H54 (cell line): ENCODE data around the gene ZNF197.
A peak's percentile ranks its signal among the peaks of the same experiment; 100 is the strongest.

Source experiments
- DNase-seq: peaks from one replicate; pipeline ENCODE4 v3.0.0; 2011; ENCODE audit warnings: low spot score, mixed read lengths; ENCODE audit not compliant: insufficient read length
- FAIRE-seq: peaks from 3 replicates; lab custom pipeline; 2011; peaks lifted over from hg19 to GRCh38; lab: Jason Lieb, UNC
- POLR2A ChIP-seq: IDR thresholded peaks from 2 replicates; pipeline ENCODE4 v1.6.1; 2011; ENCODE audit warnings: low read depth, mild to moderate bottlenecking, low read length

The ZNF197 gene

GRCh38 chr3:44682182-44682896, 57.5 kb downstream of the ZNF197 start:
- no peak for TF ChIP-seq POLR2A
- no peak for DNase-seq
- FAIRE-seq = peak; percentile 15

DNA sequence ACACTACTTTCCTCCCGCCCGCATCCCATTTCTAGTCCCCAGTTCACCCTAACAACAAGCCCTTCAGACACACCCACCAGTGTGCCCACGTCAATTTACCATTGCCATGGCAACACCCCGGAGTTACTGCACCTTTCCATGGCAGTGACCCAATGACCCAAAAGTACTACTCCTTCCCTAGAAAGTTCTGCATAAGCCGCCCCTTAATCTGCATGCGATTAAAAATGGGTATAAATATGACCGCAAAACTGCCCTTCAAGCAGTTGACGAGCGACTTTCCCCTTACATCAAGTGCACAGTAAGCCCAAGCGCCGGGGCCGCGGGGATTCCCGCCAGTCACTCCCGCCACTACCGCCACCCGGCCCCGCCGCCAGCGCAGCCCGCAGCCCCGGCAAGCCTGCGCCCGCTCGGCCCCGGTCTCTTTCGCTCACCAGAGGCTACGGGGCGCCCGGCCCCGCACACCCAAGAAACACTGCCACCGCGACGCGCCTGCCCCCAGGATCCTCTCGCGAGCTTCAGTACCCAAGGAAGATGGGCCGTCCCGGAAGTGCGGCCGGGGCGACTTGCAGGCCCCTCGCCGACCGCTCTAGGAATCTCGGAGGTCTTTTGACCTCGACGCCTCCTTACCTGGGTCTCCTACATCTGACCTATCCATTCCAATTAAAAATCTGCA, 60.4 kb downstream of the ZNF197 start:
- no peak for FAIRE-seq
- TF ChIP-seq POLR2A = no peak
- DNase-seq = no peak

- FAIRE-seq = no peak
- no peak for TF ChIP-seq POLR2A
- no peak for DNase-seq
Observed at GRCh38 chr3:44687898-44688297, 63.1 kb downstream of the ZNF197 start.
